Activated naive CD8-positive, alpha-beta T cell treated with anti-CD3 and anti-CD28 coated beads, Interleukin-2, amount 50 U/mL, for 16 hours (primary cell): ENCODE results near the gene RRN3.
"Not testable (repeated sequence)": the region's sequence is repeated elsewhere in the genome, so short reads cannot be mapped to it uniquely, and the experiment has no call there.

Source experiments
- DNase-seq: peaks from one replicate; pipeline ENCODE4 v3.0.0-alpha.2; 2020; ENCODE audit warnings: low read depth, low spot score

The RRN3 gene

DNA sequence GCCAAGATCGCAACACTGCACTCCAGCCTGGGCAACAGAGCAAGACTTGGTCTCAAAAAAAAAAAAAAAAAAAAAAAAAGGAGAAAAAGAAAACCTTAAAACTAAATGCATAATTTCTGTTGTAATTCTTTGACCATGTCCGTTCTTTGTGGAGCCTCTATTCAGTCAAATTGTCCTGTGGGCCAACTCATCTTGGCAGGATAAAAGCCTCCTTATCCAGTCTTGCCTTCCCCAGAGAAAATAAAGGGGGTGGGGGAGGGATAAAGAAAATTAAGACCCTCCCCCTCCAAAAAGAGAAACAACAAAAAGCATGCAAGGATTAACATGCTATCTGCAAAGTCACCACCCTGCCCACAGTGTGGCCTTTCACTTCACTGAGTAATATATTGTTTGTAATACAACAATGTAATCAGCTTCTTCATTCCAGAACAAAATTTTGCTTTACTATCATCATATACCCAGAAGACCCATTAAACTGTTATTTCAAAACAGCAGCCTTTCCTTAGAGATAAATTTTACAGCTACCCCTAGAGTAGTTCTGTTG lies 5.4 kb upstream of the RRN3 start:
- DNase-seq: not testable (repeated sequence)

DNA sequence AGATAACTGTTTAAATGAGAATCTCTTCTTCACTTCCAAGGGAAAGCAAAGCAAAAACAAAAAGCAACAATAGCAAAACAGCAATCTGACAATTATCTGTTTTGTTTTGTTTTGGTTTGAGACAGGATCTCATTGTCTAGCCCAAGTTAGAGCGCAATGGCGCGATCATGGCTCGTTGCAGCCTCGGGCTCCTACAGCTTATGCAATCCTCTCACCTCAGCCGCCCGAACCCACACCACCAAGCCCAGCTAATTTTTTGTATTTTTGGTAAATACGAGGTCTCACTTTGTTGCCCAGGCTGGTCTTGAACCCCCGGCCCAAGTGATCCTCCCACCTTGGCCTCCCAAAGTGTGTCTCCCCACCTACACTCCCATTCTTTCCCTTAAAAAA lies 2.5 kb upstream of the RRN3 start:
- not testable (repeated sequence) for DNase-seq

GRCh38 chr16:15093571-15093954 lies 509 bp downstream of the RRN3 start:
- not testable (repeated sequence) for DNase-seq

- DNase-seq: not testable (repeated sequence)
Measured at GRCh38 chr16:15090663-15091269, 3.3 kb downstream of the RRN3 start.

DNA sequence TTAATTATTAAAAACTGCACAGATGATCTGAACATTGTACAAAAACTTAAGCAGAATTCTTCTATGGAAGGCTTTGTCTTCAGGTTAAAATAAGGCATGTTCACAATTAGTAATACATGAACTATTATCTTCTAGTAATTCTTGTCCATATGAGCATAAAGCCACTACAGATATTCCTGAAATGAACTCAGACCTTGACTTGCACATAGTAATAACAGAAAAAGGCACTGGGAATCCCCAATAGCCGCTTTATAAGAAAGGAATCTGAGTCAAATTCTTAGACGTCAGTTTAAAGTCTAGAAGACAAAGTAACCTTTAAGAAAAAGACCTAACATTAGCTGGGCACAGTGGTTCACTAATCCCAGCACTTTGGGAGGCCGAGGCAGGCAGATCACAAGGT lies 11.3 kb downstream of the RRN3 start:
- DNase-seq: not testable (repeated sequence)

- DNase-seq: not testable (repeated sequence)
Measured at GRCh38 chr16:15080883-15081282, 13.2 kb downstream of the RRN3 start.

DNA sequence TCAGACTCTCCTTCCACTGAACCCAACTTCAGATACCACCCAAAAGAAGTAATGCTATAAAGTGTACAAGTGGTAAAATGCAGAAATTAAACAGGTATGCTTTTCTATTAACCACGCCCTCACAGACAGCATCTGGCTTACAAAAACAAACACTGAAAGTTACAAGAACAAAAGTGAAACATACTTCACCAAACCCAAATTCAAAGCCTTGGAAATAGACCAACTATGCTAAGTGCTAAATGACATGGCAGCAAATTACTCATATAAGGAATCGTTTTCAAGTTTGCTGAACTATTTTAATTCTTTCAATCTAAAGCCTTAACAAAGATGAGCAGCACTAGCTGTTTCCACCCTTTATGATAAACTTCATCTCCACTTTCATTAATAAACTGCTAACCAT lies 17.9 kb downstream of the RRN3 start:
- DNase-seq: not testable (repeated sequence)

DNA sequence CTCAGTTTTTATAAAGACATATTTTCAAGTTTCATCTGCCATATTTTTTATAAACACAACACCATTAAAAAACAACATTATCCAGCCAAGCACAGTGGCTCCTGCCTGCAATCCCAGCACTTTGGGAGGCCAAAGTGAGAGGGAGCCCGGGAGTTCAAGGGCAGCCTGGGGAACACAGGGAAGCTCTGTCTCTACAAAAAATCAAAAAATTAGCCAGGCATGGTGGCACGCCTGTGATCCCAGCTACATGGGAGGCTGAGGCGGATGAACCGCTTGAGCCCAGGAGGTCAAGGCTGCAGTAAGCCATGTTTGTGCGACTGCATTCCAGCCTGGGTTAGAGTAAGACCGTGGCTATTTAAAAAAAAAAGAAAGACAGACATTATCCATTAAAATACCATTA lies 21.0 kb downstream of the RRN3 start:
- DNase-seq: no peak

GRCh38 chr16:15071916-15072769 lies 21.9 kb downstream of the RRN3 start:
- not testable (repeated sequence) for DNase-seq

GRCh38 chr16:15071013-15071412 lies 23.1 kb downstream of the RRN3 start:
- not testable (repeated sequence) for DNase-seq

DNA sequence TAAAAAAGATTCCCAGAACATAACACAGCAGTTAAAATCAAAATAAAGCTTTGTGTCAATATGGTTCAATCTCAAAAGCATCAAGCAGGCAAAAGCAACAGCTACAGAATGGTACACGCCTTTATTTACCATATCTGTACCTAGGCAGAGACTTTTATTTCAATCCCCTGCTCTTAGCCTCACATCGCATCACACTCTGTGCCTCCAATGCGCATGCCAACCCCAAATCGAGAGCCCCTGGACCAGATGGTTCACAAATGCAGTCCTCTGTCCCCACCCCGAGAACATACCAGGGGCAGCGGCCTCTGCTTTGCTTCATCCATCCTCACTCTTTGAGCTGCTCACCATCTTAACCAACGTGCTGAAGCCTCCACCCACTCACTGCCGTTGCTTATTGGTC lies 27.4 kb downstream of the RRN3 start:
- DNase-seq: not testable (repeated sequence)

DNA sequence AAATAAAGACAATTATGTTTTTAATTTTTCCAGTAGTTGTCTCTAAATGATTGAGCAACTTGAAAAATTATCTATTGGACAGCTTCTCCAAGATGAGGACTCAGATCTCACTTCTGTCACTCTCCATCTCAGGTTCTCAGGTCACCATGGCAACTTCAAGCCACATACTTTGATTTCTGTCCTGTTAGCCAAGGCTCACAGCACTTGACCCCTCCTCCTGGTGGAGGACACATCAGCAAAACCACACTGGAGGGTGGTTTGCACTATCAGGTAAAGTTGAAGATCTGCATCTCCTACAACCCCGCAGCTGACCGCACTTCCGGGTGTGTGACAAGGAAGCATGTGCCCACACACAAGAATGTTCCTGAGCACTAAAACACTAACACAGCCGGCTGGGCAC lies 28.1 kb downstream of the RRN3 start:
- not testable (repeated sequence) for DNase-seq

DNA sequence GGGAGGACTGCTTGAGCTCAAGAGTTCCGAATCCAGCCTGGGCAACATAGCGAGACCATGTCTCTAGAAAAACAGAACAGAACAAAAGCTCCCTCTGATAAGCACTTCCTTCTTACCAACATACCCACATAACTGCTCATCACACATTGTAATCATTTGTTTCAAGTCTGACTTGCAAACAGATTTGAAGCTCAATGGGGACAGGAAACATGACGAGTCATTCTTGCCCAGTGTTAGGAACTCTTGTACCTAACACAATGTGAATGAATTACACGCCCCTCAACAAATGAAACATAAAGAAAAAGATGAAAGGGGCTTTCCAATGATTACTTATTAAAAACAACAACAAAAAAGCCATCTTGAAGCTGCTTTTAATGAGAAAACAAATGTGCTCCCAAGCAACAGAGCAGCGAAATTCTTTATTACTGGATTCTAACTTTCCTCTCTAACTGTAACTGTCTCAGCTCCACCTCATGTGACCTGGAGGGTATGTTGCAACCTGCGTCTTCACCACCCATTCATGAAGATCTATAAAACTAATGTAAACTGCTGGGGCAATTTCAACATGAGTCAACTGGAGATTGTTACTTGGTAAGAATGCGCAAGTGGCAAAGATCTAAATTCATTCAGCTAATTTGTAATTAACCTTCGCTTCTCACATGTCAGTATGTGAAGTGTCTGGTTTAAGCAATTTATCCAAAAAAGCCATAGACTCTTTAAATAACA lies 31.8 kb downstream of the RRN3 start:
- not testable (repeated sequence) for DNase-seq

GRCh38 chr16:15059324-15059723 lies 34.7 kb downstream of the RRN3 start:
- no peak for DNase-seq

DNA sequence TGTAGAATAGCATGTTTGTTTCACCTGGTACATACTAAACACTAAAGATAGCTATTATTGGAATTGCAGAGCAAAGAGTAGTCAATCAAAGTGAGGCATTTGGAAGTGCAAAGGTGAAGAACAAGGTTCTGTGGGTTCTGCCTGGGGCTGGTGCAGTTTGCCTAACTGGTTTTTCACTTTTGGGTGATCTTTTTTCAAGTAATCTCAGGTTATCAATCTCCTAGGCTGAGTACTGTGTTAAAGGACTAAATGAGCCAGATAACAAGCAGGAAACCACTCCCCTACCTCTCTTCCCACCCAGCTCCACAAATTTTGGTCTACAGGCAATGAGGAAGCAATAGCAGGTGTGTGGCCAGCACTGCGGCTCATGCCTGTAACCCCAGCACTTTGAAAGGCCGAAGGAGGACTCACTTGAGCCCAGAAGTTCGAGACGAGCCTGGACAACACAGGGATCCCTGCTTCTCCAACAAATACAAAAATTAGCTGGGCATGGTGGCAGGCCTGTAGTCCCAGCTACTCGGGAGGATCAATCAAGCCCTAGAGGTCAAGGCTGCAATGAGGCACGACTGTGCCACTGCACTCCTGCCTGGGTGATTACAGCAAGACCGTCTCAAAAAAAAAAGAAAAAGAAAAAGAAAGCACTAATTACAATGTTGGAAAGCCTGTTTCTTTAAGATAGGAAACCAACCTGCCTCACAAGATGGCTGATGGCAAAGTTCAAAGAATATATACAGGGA lies 36.2 kb downstream of the RRN3 start:
- DNase-seq: no peak

GRCh38 chr16:15055141-15056053 lies 38.7 kb downstream of the RRN3 start:
- peak; percentile 46 for DNase-seq

DNA sequence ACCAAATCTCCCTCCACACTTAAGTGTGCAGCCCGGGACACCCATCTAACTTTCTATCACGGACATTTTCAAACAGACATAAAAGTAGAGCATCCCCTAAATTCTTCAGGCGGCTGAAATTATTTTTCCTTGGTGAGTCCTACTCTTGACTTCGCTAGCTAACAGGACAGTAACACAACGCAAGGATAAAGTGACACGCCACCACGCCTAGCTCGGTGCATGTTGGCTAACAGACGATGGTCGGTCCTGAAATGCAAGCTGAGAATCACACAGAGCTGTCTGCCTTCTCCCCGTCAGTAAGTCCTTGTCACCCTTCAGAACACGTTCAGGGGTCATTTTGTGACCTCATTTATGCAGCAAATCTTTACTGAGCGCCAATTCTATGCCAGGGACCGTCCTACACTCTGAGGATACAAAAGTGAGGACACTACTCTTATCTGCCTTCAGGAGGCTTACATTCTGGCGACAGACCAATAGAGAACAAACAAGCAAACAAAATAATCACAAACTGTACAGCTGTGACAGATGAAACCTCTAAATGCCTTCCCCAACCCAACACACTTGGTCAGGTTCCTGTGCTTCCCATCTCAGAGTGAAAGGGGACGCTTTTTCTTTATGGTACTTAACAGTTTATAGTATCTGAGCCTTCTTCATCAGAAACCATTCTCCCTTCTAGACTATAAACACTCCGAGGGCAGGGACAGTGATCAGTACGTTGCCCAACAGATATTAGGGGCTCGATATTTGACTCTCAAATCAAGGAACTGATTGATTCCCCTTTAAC lies 39.5 kb downstream of the RRN3 start:
- DNase-seq: no peak

GRCh38 chr16:15053904-15054303 lies 40.2 kb downstream of the RRN3 start:
- DNase-seq: no peak

DNA sequence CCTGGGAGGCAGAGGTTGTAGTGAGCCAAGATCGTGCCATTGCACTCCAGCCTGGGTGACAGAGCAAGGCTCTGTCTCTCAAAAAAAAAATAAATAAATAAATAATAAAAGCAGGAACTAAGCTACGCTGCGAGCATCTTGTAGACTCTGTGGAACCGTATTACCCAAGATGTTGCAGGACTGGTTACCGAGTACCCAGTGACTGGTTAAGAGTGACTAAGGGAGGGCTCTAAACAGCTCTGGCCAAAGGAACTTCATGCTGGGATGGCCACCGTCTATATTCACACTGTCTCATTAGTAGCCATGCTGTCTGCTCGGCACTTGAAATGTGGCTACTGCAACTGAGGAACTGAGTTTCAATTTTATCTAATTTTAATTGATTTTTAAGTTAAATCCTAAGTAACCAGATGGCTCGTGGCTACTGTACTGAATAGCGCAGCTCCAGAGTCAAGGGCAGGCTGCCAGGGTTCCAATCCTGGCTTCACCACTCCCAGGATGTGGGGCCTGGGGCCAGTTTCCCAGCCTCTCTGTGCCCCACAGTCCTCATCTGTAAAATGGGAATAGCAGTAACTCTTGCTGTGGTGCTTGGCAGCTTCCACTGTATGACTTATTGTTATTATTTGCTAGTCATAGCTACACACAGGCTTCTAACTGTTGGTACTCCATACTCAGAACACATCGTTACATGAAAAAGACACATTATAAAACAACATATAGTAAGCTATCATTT lies 41.2 kb downstream of the RRN3 start:
- no peak for DNase-seq
